ENCODE results near the gene SLC16A12. TPM values are rescaled to one million over a fixed set of nuclear protein-coding genes. Genes with fewer than 3 reads are reported as not detected.

The SLC16A12 gene
- total and polyA plus RNA-seq, 2 donors (not counting 3 experiments of a cell fraction or from before 2014, with no cell fraction given): not detected

GRCh38 chr10:89392974-89393373 lies 142.4 kb downstream of the SLC16A12 start:
- CTCF ChIA-PET: interaction anchor here (0.6 to 1.4 kb wide), 3 partner anchors 21 to 1889 kb away, joined by 3 to 6 read pairs (median 5); partner anchors contain the start of gene IFIT5
- H3K9ac ChIP-seq (replicated peaks; ENCODE audit: extremely low read depth, insufficient read depth, low read length): no peak overlapping the region

More at GRCh38 chr10:89392974-89393373, 142.4 kb downstream of the SLC16A12 start:
- H3K79me2 ChIP-seq (ENCODE audit: control insufficient read depth, insufficient read depth, low read length): no peaks in the 10 kb centered on the region
- TF ChIP-seq MAX (IDR thresholded peaks at IDR 0.05; ENCODE audit: insufficient read depth, insufficient read length) (no peak), CTCF (IDR thresholded peaks at IDR 0.05; ENCODE audit: extremely low read depth in 1 of 2, insufficient read depth in 1 of 2, low read depth in 1 of 2, low read length in 2 of 2) (no peak), POLR2AphosphoS5 (IDR thresholded peaks at IDR 0.05; ENCODE audit: insufficient read depth, low read depth, low read length) (no peak), MYC (IDR thresholded peaks at IDR 0.05; ENCODE audit: low read depth, low read length) (no peak), JUN (IDR thresholded peaks at IDR 0.05; ENCODE audit: borderline replicate concordance, insufficient read depth, insufficient read length, low read depth) (no peak), FOS (IDR thresholded peaks at IDR 0.05; ENCODE audit: borderline replicate concordance, insufficient read depth, low read length) (no peak), GATA2 (IDR thresholded peaks at IDR 0.05; ENCODE audit: insufficient read depth, insufficient read length, low read depth, low read length) (no peak), POLR2A (IDR thresholded peaks at IDR 0.05; ENCODE audit: low read depth, low read length) (no peak), EZH2 (IDR thresholded peaks at IDR 0.05; ENCODE audit: borderline replicate concordance, low read depth, low read length, severe bottlenecking) (no peak)
- no peak for FAIRE-seq
- POLR2A ChIA-PET: no interaction called here
- dilution Hi-C loops (cut with MboI; ENCODE audit: extremely low pct_ligation_motif_present, low sequenced_read_pairs): no loop called here
- no peak overlapping the region for H3K27ac ChIP-seq (ENCODE audit: insufficient read depth, low read depth, low read length)
- peak overlapping the region; percentile 99 for H3K4me2 ChIP-seq (ENCODE audit: insufficient read depth, low read length)
- no peaks in the 10 kb centered on the region for H3K9me3 ChIP-seq (replicated peaks; ENCODE audit: control insufficient read depth, insufficient read depth, low read length)
- H4K20me1 ChIP-seq (replicated peaks; ENCODE audit: control insufficient read depth, extremely low read depth, insufficient read depth, low read length): no peaks in the 10 kb centered on the region
- no TSS peak for BruUV-seq (replicated peaks)
- H3K27me3 ChIP-seq (ENCODE audit: control insufficient read depth in 2 of 2, insufficient read depth in 2 of 2, low read length in 2 of 2): no peaks in the 10 kb centered on the region
- intact Hi-C loops (cut with micrococcal nuclease): loop anchor here (1.0 kb wide), 1 partner anchor 22 kb away; no protein-coding TSS in a partner anchor
- DNase-seq (ENCODE audit: low read depth, low spot score): no peak
- H3K4me3 ChIP-seq (replicated peaks in 1 of 3; ENCODE audit: insufficient read depth in 1 of 3, low read depth in 1 of 3, low read length in 3 of 3): peak overlapping the region in 1 of 3 experiments; percentile 100
- no peaks in the 10 kb centered on the region for H3K9me1 ChIP-seq (replicated peaks; ENCODE audit: control insufficient read depth, extremely low read depth, insufficient read depth, low read length)
- H2AFZ ChIP-seq (ENCODE audit: low read depth, low read length): peak overlapping the region; percentile 81
- H3K36me3 ChIP-seq (ENCODE audit: control insufficient read depth in 2 of 2, extremely low read depth in 1 of 2, insufficient read depth in 2 of 2, low read length in 2 of 2): no peaks in the 10 kb centered on the region
- peaks cover 10% of the 10 kb centered on the region for H3K4me1 ChIP-seq (ENCODE audit: control insufficient read depth, extremely low read depth, insufficient read depth, low read length)

All from endothelial cell of umbilical vein (primary cell).